ENCODE data around the gene DLEC1. TPM values are rescaled to one million over a fixed set of nuclear protein-coding genes. Genes with fewer than 3 reads are reported as not detected.

Gene DLEC1
- total and polyA plus RNA-seq, 9 of the 15 experiments (the other 6 are each of a cell fraction or from before 2014, with no cell fraction given): 0.07 to 0.08 TPM; not detected in 7

- CTCF ChIA-PET (ENCODE audit: low intra/inter-chr PET ratio): no interaction called here
- FAIRE-seq: no peak
Measured at GRCh38 chr3:38009807-38010591, 29.0 kb upstream of the DLEC1 start.

More at GRCh38 chr3:38009807-38010591, 29.0 kb upstream of the DLEC1 start:
- ATAC-seq: no peak
- Histone ChIP-seq H3K4me1 (replicated peaks in 1 of 2; ENCODE audit: control insufficient read depth in 2 of 2, insufficient read depth in 2 of 2, low read length in 2 of 2) (peaks cover 0 to 40% of the 10 kb centered on the region in 2 experiments; a peak in 3 of 5 replicates), H4K20me1 (replicated peaks; ENCODE audit: control insufficient read depth, insufficient read depth, low read length) (no peaks in the 10 kb centered on the region; the same call in none of the 2 replicates), H3K9me1 (ENCODE audit: control insufficient read depth, insufficient read depth, low read length) (peaks cover 10% of the 10 kb centered on the region), H2AFZ (ENCODE audit: low read depth, low read length) (no peak overlapping the region), H3K9me3 (replicated peaks; ENCODE audit: control insufficient read depth, insufficient read depth, low read depth, low read length) (no peaks in the 10 kb centered on the region), H3K27me3 (ENCODE audit: control insufficient read depth in 2 of 2, insufficient read depth in 2 of 2, low read length in 2 of 2) (no peaks in the 10 kb centered on the region), H3K27ac (ENCODE audit: extremely low read depth, low read depth, low read length) (no peak overlapping the region), H3K9ac (ENCODE audit: insufficient read depth in 1 of 2, low read depth in 2 of 2, low read length in 2 of 2) (peak overlapping the region in 1 of 2 experiments; percentile 42; a peak in 1 of 4 replicates), H3K36me3 (ENCODE audit: control insufficient read depth, insufficient read depth, low read length) (peaks cover 92% of the 10 kb centered on the region), H3K79me2 (ENCODE audit: control insufficient read depth, insufficient read depth, low read length) (peaks cover 15% of the 10 kb centered on the region), H3K4me2 (ENCODE audit: insufficient read depth, low read length) (no peak overlapping the region), H3K4me3 (no peak overlapping the region)
- no TSS peak for BruUV-seq (replicated peaks)
- TF ChIP-seq OTX1 (CRISPR knock-in tag; IDR thresholded peaks at IDR 0.05): no peak
- TF ChIP-seq POLR2B (IDR thresholded peaks at IDR 0.05; ENCODE audit: low read depth, partially characterized antibody): no peak
- TF ChIP-seq PHF20 (IDR thresholded peaks at IDR 0.05; ENCODE audit: partially characterized antibody): no peak
- TF ChIP-seq TSC22D4 (tag; IDR thresholded peaks at IDR 0.05): no peak
- no peak for TF ChIP-seq GTF2F1 (IDR thresholded peaks at IDR 0.05; ENCODE audit: low read depth, low read length)
- TF ChIP-seq RBM39 (optimal IDR thresholded peaks at IDR 0.05; ENCODE audit: low read depth, low read length): no peak
- no peak for TF ChIP-seq NCOR1 (IDR thresholded peaks at IDR 0.05)
- TF ChIP-seq ZBTB34 (CRISPR knock-in tag; IDR thresholded peaks at IDR 0.05): no peak
- no peak for TF ChIP-seq YBX1 (IDR thresholded peaks at IDR 0.05)
- no peak for TF ChIP-seq C11orf30 (IDR thresholded peaks at IDR 0.05; ENCODE audit: low read depth)
- TF ChIP-seq ZNF780A (CRISPR knock-in tag; IDR thresholded peaks at IDR 0.05): no peak
- TF ChIP-seq ZNF76 (CRISPR knock-in tag; IDR thresholded peaks at IDR 0.05; ENCODE audit: borderline replicate concordance): no peak
- TF ChIP-seq ZNF217 (CRISPR knock-in tag; IDR thresholded peaks at IDR 0.05): no peak
- no peak for TF ChIP-seq CBFA2T3 (IDR thresholded peaks at IDR 0.05)
- peak; percentile 25; the same call in 1 of the 2 replicates for TF ChIP-seq POLR2A (conservative IDR thresholded peaks at IDR 0.05)
- TF ChIP-seq SIN3A (IDR thresholded peaks at IDR 0.05; ENCODE audit: borderline replicate concordance in 2 of 2, control insufficient read depth in 1 of 2, low read depth in 2 of 2, low read length in 2 of 2): no peak
- peak; percentile 49 for TF ChIP-seq RBFOX2 (IDR thresholded peaks at IDR 0.05; ENCODE audit: low read depth, low read length)
- no peak for TF ChIP-seq ARID1B (IDR thresholded peaks at IDR 0.05)
- TF ChIP-seq SNAPC5 (CRISPR knock-in tag; IDR thresholded peaks at IDR 0.05): no peak
- peak; percentile 65 for TF ChIP-seq POLR2G (IDR thresholded peaks at IDR 0.05; ENCODE audit: low read depth, low read length)
- TF ChIP-seq NUFIP1 (IDR thresholded peaks at IDR 0.05; ENCODE audit: partially characterized antibody): no peak
- no peak for TF ChIP-seq RNF2 (IDR thresholded peaks at IDR 0.05)
- peak; percentile 35 for TF ChIP-seq RBM22 (IDR thresholded peaks at IDR 0.05; ENCODE audit: low read depth, low read length, poor library complexity, severe bottlenecking)
- no peak for TF ChIP-seq STAT5B (CRISPR knock-in tag; IDR thresholded peaks at IDR 0.05)
- intact Hi-C loops (cut with micrococcal nuclease) (no loop called here), in situ Hi-C loops (cut with MboI) (no loop called here)
- WGBS (ENCODE audit: insufficient coverage, low coverage, missing lambda C conversion rate): 91% methylated on average over 25 of the region's 27 CpGs
- POLR2A ChIA-PET: interaction anchor here (1.0 to 1.5 kb wide), 3 partner anchors 9 to 448 kb away, joined by 3 to 4 read pairs (median 4); no protein-coding TSS in a partner anchor
- no peak for DNase-seq (ENCODE audit: extremely low read depth in 1 of 4, low spot score in 3 of 4)
